Islet of Langerhans (tissue), 1 donor: Measurements from ENCODE around the gene PXMP2.
"Not testable (repeated sequence)": the region's sequence is repeated elsewhere in the genome, so short reads cannot be mapped to it uniquely, and the experiment has no call there.

Experiments
- FAIRE-seq: peaks from one replicate; lab custom pipeline; 2011; peaks lifted over from hg19 to GRCh38; lab: Jason Lieb, UNC

The PXMP2 gene

GRCh38 chr12:132753670-132754069, 66.3 kb downstream of the PXMP2 start:
- FAIRE-seq = not testable (repeated sequence)

DNA sequence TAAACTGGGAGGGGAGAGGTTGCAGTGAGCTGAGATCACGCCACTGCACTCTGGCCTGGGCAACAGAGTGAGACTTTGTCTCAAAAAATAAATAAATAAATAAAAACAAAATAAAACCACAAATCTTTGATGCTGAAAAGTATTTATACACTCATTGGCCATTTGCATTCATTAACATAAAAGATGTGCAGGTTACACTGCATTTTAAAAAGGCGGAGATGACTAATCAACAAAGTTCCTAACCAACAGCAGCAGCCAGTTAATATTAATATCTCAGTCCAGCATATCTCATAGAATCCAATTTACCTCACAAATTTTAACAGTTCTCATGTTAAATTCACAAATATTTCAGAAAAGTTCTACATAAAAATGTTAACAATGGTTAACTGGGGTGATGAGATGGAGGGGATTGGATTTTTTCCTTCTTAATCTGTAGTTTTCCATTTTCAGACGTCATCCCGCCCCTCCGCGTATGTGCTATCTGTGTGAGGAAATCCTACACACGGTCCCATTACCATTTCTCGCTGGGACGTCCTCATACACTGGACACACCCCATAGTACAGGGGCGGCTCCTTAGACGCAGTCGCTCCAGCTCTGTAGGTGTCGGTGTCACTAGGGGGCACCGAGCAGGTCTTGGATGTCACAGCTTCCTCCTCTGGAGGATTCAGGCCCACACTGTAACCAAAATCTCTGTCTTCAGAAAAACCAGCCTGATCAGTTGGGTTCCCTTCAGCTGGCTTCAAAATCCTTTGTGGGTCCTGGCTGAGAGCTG, 67.0 kb downstream of the PXMP2 start:
- FAIRE-seq = no peak
